GM23338 (cell line): ENCODE measurements around the gene ARHGAP10. TPM values are rescaled to one million over a fixed set of nuclear protein-coding genes. Genes with fewer than 3 reads are reported as not detected.

Source experiments
- ATAC-seq: fragments of 200-7000 bp; cut with Tn5 transposase; 3 replicates; pipeline ENCODE4 v1.9.1; 2020
- DNase-seq: peaks from one replicate; pipeline ENCODE4 v3.0.0-alpha.2; 2015; ENCODE audit warnings: low spot score
- H2AFZ ChIP-seq: fragments of 200-600 bp; sonication (generic); 2 replicates; pipeline ENCODE4 v1.8.0; 2016; ENCODE audit warnings: antibody characterized with exemption, mild to moderate bottlenecking, moderate library complexity
- H3F3A ChIP-seq: fragments of 200-600 bp; sonication (generic); replicated peaks from 2 replicates; pipeline ENCODE4 v1.8.0; 2017; ENCODE audit warnings: antibody characterized with exemption, mixed run types, low read depth
- H3K27ac ChIP-seq: fragments of 200-600 bp; sonication (generic); 2 replicates; pipeline ENCODE4 v1.6.1; 2016; ENCODE audit warnings: low read depth
- H3K27me3 ChIP-seq: fragments of 200-600 bp; sonication (generic); 2 replicates; pipeline ENCODE4 v1.8.0; 2016; ENCODE audit warnings: mild to moderate bottlenecking, mixed run types, moderate library complexity; ENCODE audit not compliant: insufficient read depth
- H3K36me3 ChIP-seq: fragments of 200-600 bp; sonication (generic); 2 replicates; pipeline ENCODE4 v1.8.0; 2016; ENCODE audit warnings: mild to moderate bottlenecking; ENCODE audit not compliant: insufficient read depth
- H3K4me1 ChIP-seq: fragments of 200-600 bp; sonication (generic); 2 replicates; pipeline ENCODE4 v1.8.0; 2016; ENCODE audit warnings: mild to moderate bottlenecking, moderate library complexity; ENCODE audit not compliant: insufficient read depth
- H3K4me2 ChIP-seq: fragments of 200-600 bp; sonication (generic); 2 replicates; pipeline ENCODE4 v1.7.1; 2017; ENCODE audit warnings: mixed run types
- H3K4me3 ChIP-seq: fragments of 200-600 bp; sonication (generic); 2 replicates; pipeline ENCODE4 v1.6.1; 2016; ENCODE audit warnings: mixed run types
- H3K79me2 ChIP-seq: fragments of 200-600 bp; sonication (generic); replicated peaks from 2 replicates; pipeline ENCODE4 v1.8.0; 2017; ENCODE audit warnings: mild to moderate bottlenecking; ENCODE audit not compliant: insufficient read depth
- H3K9me2 ChIP-seq: fragments of 200-600 bp; sonication (generic); 2 replicates; pipeline ENCODE4 v1.8.0; 2017; ENCODE audit not compliant: insufficient read depth
- H4K20me1 ChIP-seq: fragments of 200-600 bp; sonication (generic); replicated peaks from 2 replicates; pipeline ENCODE4 v1.8.0; 2017; ENCODE audit warnings: mild to moderate bottlenecking; ENCODE audit not compliant: insufficient read depth
- H3K27ac Mint-ChIP-seq: 2 replicates; pipeline ENCODE4 v1.8.0; 2020; ENCODE audit warnings: inconsistent platforms, mild to moderate bottlenecking, moderate library complexity, mixed read lengths
- H3K27me3 Mint-ChIP-seq: 3 replicates; pipeline ENCODE4 v1.8.0; 2022; ENCODE audit warnings: low read depth, mild to moderate bottlenecking, moderate library complexity, mixed read lengths, inconsistent platforms; ENCODE audit not compliant: insufficient read depth, poor library complexity
- H3K36me3 Mint-ChIP-seq: 3 replicates; pipeline ENCODE4 v1.8.0; 2021; ENCODE audit warnings: low read depth, mild to moderate bottlenecking, inconsistent platforms, moderate library complexity, mixed read lengths
- H3K4me1 Mint-ChIP-seq: 3 replicates; pipeline ENCODE4 v1.8.0; 2020; ENCODE audit warnings: mild to moderate bottlenecking, inconsistent platforms, mixed read lengths
- H3K4me3 Mint-ChIP-seq: 3 replicates; pipeline ENCODE4 v1.8.0; 2021; ENCODE audit warnings: moderate library complexity, mild to moderate bottlenecking, inconsistent platforms, mixed read lengths
- H3K9me3 Mint-ChIP-seq: 3 replicates; pipeline ENCODE4 v1.8.0; 2020; ENCODE audit warnings: moderate library complexity, mild to moderate bottlenecking, inconsistent platforms, mixed read lengths
- CREB1 ChIP-seq: fragments of 250-450 bp; sonication (Bioruptor Pico); IDR thresholded peaks from 2 replicates; pipeline ENCODE4 v1.5.0; 2020; ENCODE audit warnings: low read depth, mild to moderate bottlenecking, moderate library complexity
- CTCF ChIP-seq, 2 experiments: fragments of 200-600 bp in 1 of 2; sonication (generic) in 1 of 2; conservative IDR thresholded peaks; 2 replicates each; pipeline versions ENCODE4 v1.5.1 to v1.6.1; 2016 to 2017; ENCODE audit warnings: antibody characterized with exemption in 2 of 2, low read depth in 2 of 2, mild to moderate bottlenecking in 2 of 2, moderate library complexity in 1 of 2
- NANOG ChIP-seq: IDR thresholded peaks from 2 replicates; pipeline ENCODE4 v1.6.1; 2016; ENCODE audit warnings: antibody characterized with exemption, borderline replicate concordance
- POLR2AphosphoS5 ChIP-seq: IDR thresholded peaks from 2 replicates; pipeline ENCODE4 v1.6.1; 2016; ENCODE audit warnings: antibody characterized with exemption, low read depth
- ZNF331 ChIP-seq: fragments of 250-450 bp; sonication (Bioruptor Pico); IDR thresholded peaks from 2 replicates; pipeline ENCODE4 v1.5.0; 2020; ENCODE audit warnings: low read depth, mild to moderate bottlenecking, moderate library complexity
- polyA plus RNA-seq: library from polyadenylated mRNA; unstranded; fragments of >200 nt; fragmentation: Nextera tagmentation; extraction: Ambion mirVana; gene quantifications from 2 replicates; pipeline ENCODE4 v1.2.1, GENCODE V29; 2016
- total RNA-seq: library from RNA; depleted of rRNA; stranded (reverse); fragments of >200 nt; shearing (Covaris generic); gene quantifications from 2 replicates; pipeline ENCODE4 v1.2.3, GENCODE V29; 2014
- TF ChIP-seq, protein P1 (sequence below): IDR thresholded peaks from 2 replicates; pipeline ENCODE4 v1.6.1; 2016; ENCODE audit warnings: antibody characterized with exemption
- TF ChIP-seq, protein P2 (sequence below): IDR thresholded peaks from one replicate; pipeline ENCODE4 v1.6.1; 2018; ENCODE audit warnings: antibody characterized with exemption; ENCODE audit not compliant: unreplicated experiment
- TF ChIP-seq, protein P3 (sequence below): fragments of 250-450 bp; sonication (Bioruptor Pico); IDR thresholded peaks from 2 replicates; pipeline ENCODE4 v1.5.0; 2020; ENCODE audit warnings: mild to moderate bottlenecking, moderate library complexity

Gene ARHGAP10
- total and polyA plus RNA-seq, 2 experiments from 2014 or later: 5.1 to 6.3 TPM

DNA sequence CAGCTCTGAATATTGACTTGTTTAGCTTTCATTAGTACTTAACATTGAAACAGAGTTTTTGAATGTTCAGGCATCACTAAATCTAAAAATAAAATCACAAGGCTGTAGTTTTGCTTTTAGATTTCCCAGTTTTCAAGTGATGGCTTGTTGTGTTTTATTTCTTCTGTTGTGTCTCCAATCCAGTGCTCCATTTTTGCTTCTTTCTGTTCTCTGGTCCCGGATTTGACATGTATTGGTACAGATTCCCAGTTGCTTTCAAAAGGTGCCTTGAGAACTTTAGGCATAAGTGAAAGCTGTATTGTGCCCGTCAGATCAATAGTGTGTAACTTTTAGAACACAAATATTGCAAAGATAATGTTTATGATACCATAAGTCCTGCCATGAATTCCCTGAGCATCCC lies 53.2 kb downstream of the ARHGAP10 start:
- Mint-ChIP-seq H3K4me3 (no peak overlapping the region), H3K27ac (no peak overlapping the region), H3K4me1 (peaks cover 16% of the 10 kb centered on the region; the same call in 2 of the 3 replicates), H3K36me3 (no peaks in the 10 kb centered on the region), H3K27me3 (no peaks in the 10 kb centered on the region), H3K9me3 (no peaks in the 10 kb centered on the region)
- no peak for DNase-seq
- Histone ChIP-seq H3K27me3 (no peaks in the 10 kb centered on the region), H4K20me1 (no peaks in the 10 kb centered on the region), H2AFZ (no peak overlapping the region), H3K79me2 (no peaks in the 10 kb centered on the region), H3K9me2 (no peaks in the 10 kb centered on the region), H3K4me2 (no peak overlapping the region), H3K27ac (no peak overlapping the region), H3K36me3 (no peaks in the 10 kb centered on the region), H3K4me3 (no peak overlapping the region), H3K4me1 (no peaks in the 10 kb centered on the region), H3F3A (peaks cover 10% of the 10 kb centered on the region; the same call in 1 of the 2 replicates)
- TF ChIP-seq, protein P1, sequence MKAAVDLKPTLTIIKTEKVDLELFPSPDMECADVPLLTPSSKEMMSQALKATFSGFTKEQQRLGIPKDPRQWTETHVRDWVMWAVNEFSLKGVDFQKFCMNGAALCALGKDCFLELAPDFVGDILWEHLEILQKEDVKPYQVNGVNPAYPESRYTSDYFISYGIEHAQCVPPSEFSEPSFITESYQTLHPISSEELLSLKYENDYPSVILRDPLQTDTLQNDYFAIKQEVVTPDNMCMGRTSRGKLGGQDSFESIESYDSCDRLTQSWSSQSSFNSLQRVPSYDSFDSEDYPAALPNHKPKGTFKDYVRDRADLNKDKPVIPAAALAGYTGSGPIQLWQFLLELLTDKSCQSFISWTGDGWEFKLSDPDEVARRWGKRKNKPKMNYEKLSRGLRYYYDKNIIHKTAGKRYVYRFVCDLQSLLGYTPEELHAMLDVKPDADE: no peak
- TF ChIP-seq NANOG (no peak), CREB1 (CRISPR knock-in tag) (no peak), POLR2AphosphoS5 (no peak)
- TF ChIP-seq, protein P2, sequence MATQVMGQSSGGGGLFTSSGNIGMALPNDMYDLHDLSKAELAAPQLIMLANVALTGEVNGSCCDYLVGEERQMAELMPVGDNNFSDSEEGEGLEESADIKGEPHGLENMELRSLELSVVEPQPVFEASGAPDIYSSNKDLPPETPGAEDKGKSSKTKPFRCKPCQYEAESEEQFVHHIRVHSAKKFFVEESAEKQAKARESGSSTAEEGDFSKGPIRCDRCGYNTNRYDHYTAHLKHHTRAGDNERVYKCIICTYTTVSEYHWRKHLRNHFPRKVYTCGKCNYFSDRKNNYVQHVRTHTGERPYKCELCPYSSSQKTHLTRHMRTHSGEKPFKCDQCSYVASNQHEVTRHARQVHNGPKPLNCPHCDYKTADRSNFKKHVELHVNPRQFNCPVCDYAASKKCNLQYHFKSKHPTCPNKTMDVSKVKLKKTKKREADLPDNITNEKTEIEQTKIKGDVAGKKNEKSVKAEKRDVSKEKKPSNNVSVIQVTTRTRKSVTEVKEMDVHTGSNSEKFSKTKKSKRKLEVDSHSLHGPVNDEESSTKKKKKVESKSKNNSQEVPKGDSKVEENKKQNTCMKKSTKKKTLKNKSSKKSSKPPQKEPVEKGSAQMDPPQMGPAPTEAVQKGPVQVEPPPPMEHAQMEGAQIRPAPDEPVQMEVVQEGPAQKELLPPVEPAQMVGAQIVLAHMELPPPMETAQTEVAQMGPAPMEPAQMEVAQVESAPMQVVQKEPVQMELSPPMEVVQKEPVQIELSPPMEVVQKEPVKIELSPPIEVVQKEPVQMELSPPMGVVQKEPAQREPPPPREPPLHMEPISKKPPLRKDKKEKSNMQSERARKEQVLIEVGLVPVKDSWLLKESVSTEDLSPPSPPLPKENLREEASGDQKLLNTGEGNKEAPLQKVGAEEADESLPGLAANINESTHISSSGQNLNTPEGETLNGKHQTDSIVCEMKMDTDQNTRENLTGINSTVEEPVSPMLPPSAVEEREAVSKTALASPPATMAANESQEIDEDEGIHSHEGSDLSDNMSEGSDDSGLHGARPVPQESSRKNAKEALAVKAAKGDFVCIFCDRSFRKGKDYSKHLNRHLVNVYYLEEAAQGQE: no peak
- no peak for ATAC-seq

GRCh38 chr4:147786031-147786430 lies 54.1 kb downstream of the ARHGAP10 start:
- no peaks in the 10 kb centered on the region for H3K36me3 Mint-ChIP-seq
- peaks cover 16% of the 10 kb centered on the region; the same call in 2 of the 3 replicates for H3K4me1 Mint-ChIP-seq
- H3K4me3 Mint-ChIP-seq: no peak overlapping the region
- peak overlapping the region; percentile 20; the same call in 1 of the 2 replicates for H3K27ac Mint-ChIP-seq
- no peaks in the 10 kb centered on the region for H4K20me1 ChIP-seq
- no peak overlapping the region for H2AFZ ChIP-seq
- no peaks in the 10 kb centered on the region for H3K9me3 Mint-ChIP-seq
- no peaks in the 10 kb centered on the region for H3K4me1 ChIP-seq
- no peaks in the 10 kb centered on the region for H3K36me3 ChIP-seq
- H3K4me3 ChIP-seq: no peak overlapping the region
- H3K27me3 ChIP-seq: no peaks in the 10 kb centered on the region
- H3K79me2 ChIP-seq: no peaks in the 10 kb centered on the region
- 0 out of 2 replicates have a peak overlapping the region, but pooled peaks have one; percentile 34 for H3K27ac ChIP-seq
- ATAC-seq (peak; percentile 50), DNase-seq (no peak)
- H3F3A ChIP-seq: peaks cover 10% of the 10 kb centered on the region; the same call in 1 of the 2 replicates
- no peak overlapping the region for H3K4me2 ChIP-seq
- H3K27me3 Mint-ChIP-seq: no peaks in the 10 kb centered on the region
- no peaks in the 10 kb centered on the region for H3K9me2 ChIP-seq
- no peak for TF ChIP-seq POLR2AphosphoS5
- TF ChIP-seq CTCF (conservative IDR thresholded peaks at IDR 0.05; ENCODE audit: low read depth in 2 of 2): no peak
- TF ChIP-seq, protein P3, sequence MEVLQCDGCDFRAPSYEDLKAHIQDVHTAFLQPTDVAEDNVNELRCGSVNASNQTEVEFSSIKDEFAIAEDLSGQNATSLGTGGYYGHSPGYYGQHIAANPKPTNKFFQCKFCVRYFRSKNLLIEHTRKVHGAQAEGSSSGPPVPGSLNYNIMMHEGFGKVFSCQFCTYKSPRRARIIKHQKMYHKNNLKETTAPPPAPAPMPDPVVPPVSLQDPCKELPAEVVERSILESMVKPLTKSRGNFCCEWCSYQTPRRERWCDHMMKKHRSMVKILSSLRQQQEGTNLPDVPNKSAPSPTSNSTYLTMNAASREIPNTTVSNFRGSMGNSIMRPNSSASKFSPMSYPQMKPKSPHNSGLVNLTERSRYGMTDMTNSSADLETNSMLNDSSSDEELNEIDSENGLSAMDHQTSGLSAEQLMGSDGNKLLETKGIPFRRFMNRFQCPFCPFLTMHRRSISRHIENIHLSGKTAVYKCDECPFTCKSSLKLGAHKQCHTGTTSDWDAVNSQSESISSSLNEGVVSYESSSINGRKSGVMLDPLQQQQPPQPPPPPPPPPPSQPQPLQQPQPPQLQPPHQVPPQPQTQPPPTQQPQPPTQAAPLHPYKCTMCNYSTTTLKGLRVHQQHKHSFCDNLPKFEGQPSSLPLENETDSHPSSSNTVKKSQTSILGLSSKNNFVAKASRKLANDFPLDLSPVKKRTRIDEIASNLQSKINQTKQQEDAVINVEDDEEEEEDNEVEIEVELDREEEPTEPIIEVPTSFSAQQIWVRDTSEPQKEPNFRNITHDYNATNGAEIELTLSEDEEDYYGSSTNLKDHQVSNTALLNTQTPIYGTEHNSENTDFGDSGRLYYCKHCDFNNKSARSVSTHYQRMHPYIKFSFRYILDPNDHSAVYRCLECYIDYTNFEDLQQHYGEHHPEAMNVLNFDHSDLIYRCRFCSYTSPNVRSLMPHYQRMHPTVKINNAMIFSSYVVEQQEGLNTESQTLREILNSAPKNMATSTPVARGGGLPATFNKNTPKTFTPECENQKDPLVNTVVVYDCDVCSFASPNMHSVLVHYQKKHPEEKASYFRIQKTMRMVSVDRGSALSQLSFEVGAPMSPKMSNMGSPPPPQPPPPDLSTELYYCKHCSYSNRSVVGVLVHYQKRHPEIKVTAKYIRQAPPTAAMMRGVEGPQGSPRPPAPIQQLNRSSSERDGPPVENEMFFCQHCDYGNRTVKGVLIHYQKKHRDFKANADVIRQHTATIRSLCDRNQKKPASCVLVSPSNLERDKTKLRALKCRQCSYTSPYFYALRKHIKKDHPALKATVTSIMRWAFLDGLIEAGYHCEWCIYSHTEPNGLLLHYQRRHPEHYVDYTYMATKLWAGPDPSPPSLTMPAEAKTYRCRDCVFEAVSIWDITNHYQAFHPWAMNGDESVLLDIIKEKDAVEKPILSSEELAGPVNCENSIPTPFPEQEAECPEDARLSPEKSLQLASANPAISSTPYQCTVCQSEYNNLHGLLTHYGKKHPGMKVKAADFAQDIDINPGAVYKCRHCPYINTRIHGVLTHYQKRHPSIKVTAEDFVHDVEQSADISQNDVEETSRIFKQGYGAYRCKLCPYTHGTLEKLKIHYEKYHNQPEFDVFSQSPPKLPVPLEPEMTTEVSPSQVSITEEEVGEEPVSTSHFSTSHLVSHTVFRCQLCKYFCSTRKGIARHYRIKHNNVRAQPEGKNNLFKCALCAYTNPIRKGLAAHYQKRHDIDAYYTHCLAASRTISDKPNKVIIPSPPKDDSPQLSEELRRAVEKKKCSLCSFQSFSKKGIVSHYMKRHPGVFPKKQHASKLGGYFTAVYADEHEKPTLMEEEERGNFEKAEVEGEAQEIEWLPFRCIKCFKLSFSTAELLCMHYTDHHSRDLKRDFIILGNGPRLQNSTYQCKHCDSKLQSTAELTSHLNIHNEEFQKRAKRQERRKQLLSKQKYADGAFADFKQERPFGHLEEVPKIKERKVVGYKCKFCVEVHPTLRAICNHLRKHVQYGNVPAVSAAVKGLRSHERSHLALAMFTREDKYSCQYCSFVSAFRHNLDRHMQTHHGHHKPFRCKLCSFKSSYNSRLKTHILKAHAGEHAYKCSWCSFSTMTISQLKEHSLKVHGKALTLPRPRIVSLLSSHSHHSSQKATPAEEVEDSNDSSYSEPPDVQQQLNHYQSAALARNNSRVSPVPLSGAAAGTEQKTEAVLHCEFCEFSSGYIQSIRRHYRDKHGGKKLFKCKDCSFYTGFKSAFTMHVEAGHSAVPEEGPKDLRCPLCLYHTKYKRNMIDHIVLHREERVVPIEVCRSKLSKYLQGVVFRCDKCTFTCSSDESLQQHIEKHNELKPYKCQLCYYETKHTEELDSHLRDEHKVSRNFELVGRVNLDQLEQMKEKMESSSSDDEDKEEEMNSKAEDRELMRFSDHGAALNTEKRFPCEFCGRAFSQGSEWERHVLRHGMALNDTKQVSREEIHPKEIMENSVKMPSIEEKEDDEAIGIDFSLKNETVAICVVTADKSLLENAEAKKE: no peak
- TF ChIP-seq ZNF331 (CRISPR knock-in tag): no peak
